Right lobe of liver (tissue), 4 donors: ENCODE results near the gene GADL1.

Experiments used
- CTCF ChIP-seq, 4 donors: fragments of 200-600 bp in 3 of 4; fragments of 450-650 bp in 1 of 4; IDR thresholded peaks; one replicate each; pipeline versions ENCODE4 v1.5.1 to v1.8.0; 2016 to 2022; ENCODE audit warnings: antibody characterized with exemption in 4 of 4, mild to moderate bottlenecking in 2 of 4
- POLR2A ChIP-seq: fragments of 450-650 bp; IDR thresholded peaks from one replicate; pipeline ENCODE4 v1.6.1; 2017; ENCODE audit warnings: antibody characterized with exemption, mild to moderate bottlenecking
- donor health status: DM: no; HTN: no; CAD: no.
- donor health status: DM: no; HTN: no; CAD: no.
- donor health status: DM: no; HTN: yes; CAD: no.

GRCh38 chr3:30724863-30725262, 169.6 kb downstream of the GADL1 start:
- TF ChIP-seq POLR2A (no peak), CTCF (IDR thresholded peaks at IDR 0.05) (no peak)
